Measurements from ENCODE around the gene MCM8.

Gene MCM8

GRCh38 chr20:5967469-5967868 lies 17.0 kb downstream of the MCM8 start:
- H3K27ac Mint-ChIP-seq: no peak overlapping the region

GRCh38 chr20:5968462-5968861 lies 18.0 kb downstream of the MCM8 start:
- H3K36me3 Mint-ChIP-seq (ENCODE audit: low read depth): peaks cover 31% of the 10 kb centered on the region
- no peak for TF ChIP-seq CTCF (IDR thresholded peaks at IDR 0.05; ENCODE audit: unreplicated experiment in 3 of 3)
- H3K4me3 Mint-ChIP-seq: no peak overlapping the region
- H3K27ac Mint-ChIP-seq: no peak overlapping the region
- H3K9me3 Mint-ChIP-seq: no peaks in the 10 kb centered on the region
- no peaks in the 10 kb centered on the region for H3K27me3 Mint-ChIP-seq (ENCODE audit: low read depth)
- no peaks in the 10 kb centered on the region for H3K4me1 Mint-ChIP-seq

More at GRCh38 chr20:5967469-5967868, 17.0 kb downstream of the MCM8 start:
- Mint-ChIP-seq H3K4me1 (no peaks in the 10 kb centered on the region), H3K4me3 (no peak overlapping the region), H3K36me3 (ENCODE audit: low read depth) (peaks cover 35% of the 10 kb centered on the region), H3K9me3 (no peaks in the 10 kb centered on the region), H3K27me3 (ENCODE audit: low read depth) (no peaks in the 10 kb centered on the region)
- no peak for TF ChIP-seq CTCF (IDR thresholded peaks at IDR 0.05; ENCODE audit: unreplicated experiment in 3 of 3)

- no peak for TF ChIP-seq CTCF (IDR thresholded peaks at IDR 0.05; ENCODE audit: unreplicated experiment in 3 of 3)
- Mint-ChIP-seq H3K4me1 (no peaks in the 10 kb centered on the region), H3K36me3 (ENCODE audit: low read depth) (peaks cover 29% of the 10 kb centered on the region), H3K27me3 (ENCODE audit: low read depth) (no peaks in the 10 kb centered on the region), H3K9me3 (no peaks in the 10 kb centered on the region), H3K4me3 (no peak overlapping the region), H3K27ac (peak overlapping the region in 2 of 3 experiments; percentile 55 to 71)
Observed at GRCh38 chr20:5969348-5969935, 19.0 kb downstream of the MCM8 start.

- no peaks in the 10 kb centered on the region for H3K4me1 Mint-ChIP-seq
- H3K27me3 Mint-ChIP-seq (ENCODE audit: low read depth): no peaks in the 10 kb centered on the region
- no peak for TF ChIP-seq CTCF (IDR thresholded peaks at IDR 0.05; ENCODE audit: unreplicated experiment in 3 of 3)
- peaks cover 27% of the 10 kb centered on the region for H3K36me3 Mint-ChIP-seq (ENCODE audit: low read depth)
- H3K27ac Mint-ChIP-seq: peak overlapping the region in 2 of 3 experiments; percentile 55 to 71
- no peak overlapping the region for H3K4me3 Mint-ChIP-seq
- no peaks in the 10 kb centered on the region for H3K9me3 Mint-ChIP-seq
Observed at GRCh38 chr20:5969940-5970339, 19.5 kb downstream of the MCM8 start.

GRCh38 chr20:5970381-5970780 lies 19.9 kb downstream of the MCM8 start:
- TF ChIP-seq CTCF (IDR thresholded peaks at IDR 0.05; ENCODE audit: unreplicated experiment in 3 of 3): no peak
- peak overlapping the region; percentile 28 to 71 (median 55) for H3K27ac Mint-ChIP-seq
- H3K9me3 Mint-ChIP-seq: no peaks in the 10 kb centered on the region
- H3K4me1 Mint-ChIP-seq: no peaks in the 10 kb centered on the region
- no peak overlapping the region for H3K4me3 Mint-ChIP-seq
- H3K36me3 Mint-ChIP-seq (ENCODE audit: low read depth): peaks cover 27% of the 10 kb centered on the region
- H3K27me3 Mint-ChIP-seq (ENCODE audit: low read depth): no peaks in the 10 kb centered on the region

GRCh38 chr20:5971203-5971602 lies 20.8 kb downstream of the MCM8 start:
- no peaks in the 10 kb centered on the region for H3K9me3 Mint-ChIP-seq
- H3K4me3 Mint-ChIP-seq: no peak overlapping the region

More at GRCh38 chr20:5971203-5971602, 20.8 kb downstream of the MCM8 start:
- no peaks in the 10 kb centered on the region for H3K27me3 Mint-ChIP-seq (ENCODE audit: low read depth)
- H3K4me1 Mint-ChIP-seq: no peaks in the 10 kb centered on the region
- peak overlapping the region; percentile 60 to 77 (median 63) for H3K27ac Mint-ChIP-seq
- peaks cover 19% of the 10 kb centered on the region for H3K36me3 Mint-ChIP-seq (ENCODE audit: low read depth)
- TF ChIP-seq CTCF (IDR thresholded peaks at IDR 0.05; ENCODE audit: unreplicated experiment in 3 of 3): no peak

Data from nephron (organoid).